Activated CD4-positive, alpha-beta T cell treated with anti-CD3 and anti-CD28 coated beads, Interleukin-10, Interleukin-2, amounts not matched to agents 100 ng/mL and 50 ng/mL, durations not matched to agents 16 hours and 8 hours (primary cell): Measurements from ENCODE around the gene PHF8.

Source experiments
- DNase-seq: peaks from one replicate; pipeline ENCODE4 v3.0.0-alpha.2; 2020

PHF8 gene

GRCh38 chrX:54044126-54044876, at the start of gene PHF8:
TSS of gene PHF8 (minus strand) at chrX:54044473. CDS start at chrX:54042728, 1,745 bp downstream.
- DNase-seq = peak; percentile 95

DNA sequence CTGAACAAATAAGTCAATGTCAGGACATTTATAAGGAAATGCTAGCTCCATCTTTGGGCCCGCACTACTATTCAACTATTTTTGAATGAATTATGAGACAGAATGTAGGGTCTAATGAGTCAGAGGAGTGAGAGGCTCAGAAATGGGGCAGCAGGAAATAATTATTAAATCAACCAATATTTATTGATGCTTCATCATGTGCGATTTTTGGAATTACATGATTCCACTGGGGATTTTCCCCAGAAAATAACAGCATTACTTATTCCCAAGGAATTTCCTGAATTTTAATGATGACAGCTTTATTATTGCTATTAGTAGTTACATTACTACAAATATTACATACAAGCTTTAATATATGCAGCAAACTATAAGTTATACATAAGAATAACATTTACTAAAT, 49.3 kb upstream of the PHF8 start:
- DNase-seq = no peak

DNA sequence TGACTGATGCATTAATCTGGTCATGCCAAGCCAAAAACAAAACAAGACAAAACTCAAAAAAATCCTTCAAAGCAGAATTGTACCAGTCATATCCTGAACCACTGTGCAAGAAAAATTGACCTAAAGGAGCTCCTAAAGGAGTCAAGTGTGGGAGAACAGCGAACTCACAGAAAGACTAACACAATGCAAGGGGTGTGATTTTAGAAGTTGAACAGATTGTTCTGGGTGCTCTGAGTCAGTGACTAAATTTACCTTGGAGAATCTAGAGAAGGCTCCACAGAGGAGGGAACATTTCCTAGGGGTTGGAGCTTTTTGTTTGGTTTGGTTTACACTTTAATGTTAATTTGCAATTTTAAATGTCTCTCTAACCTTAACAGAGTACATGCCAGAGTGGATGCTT, 48.9 kb upstream of the PHF8 start:
- no peak for DNase-seq

- DNase-seq = no peak
Observed at GRCh38 chrX:54090880-54091279, 46.6 kb upstream of the PHF8 start.

DNA sequence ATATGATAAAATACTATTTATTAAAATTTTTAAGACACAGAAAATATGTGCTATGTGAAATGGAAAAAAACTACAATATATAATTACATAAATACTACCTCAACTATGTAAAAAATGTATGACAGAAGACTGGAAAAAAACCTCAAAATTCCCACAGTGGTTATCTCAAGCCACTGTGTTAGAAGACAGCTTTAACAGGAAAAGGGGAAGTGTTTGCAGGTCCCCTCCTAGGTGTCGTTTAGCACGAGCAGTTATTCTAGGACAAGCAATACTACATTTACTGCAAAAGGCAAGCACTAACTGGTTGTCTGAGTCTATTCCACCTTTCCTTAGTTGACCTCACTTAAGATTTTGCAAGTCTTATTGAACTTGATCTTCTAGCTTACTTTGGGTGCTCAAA, 44.9 kb upstream of the PHF8 start:
- DNase-seq = no peak

DNA sequence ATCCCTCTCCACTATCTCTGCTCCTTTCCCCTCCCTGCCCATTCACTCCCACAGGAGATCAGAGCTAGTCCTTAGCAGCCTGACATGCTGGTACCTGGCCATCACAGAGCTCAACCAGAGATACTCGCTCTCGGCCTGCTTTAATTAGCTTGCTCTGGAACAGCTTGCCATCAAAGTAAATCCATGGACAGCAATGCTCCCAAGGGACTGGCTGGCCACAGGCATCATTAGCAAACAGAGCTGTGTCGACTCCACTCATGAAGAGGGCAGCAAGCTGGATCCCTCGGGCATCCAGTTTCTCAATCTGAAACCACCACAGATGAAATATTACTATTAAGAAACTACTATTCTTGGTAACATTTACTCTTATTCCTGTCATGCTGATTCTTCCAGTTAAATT, 43.4 kb upstream of the PHF8 start:
- no peak for DNase-seq

DNA sequence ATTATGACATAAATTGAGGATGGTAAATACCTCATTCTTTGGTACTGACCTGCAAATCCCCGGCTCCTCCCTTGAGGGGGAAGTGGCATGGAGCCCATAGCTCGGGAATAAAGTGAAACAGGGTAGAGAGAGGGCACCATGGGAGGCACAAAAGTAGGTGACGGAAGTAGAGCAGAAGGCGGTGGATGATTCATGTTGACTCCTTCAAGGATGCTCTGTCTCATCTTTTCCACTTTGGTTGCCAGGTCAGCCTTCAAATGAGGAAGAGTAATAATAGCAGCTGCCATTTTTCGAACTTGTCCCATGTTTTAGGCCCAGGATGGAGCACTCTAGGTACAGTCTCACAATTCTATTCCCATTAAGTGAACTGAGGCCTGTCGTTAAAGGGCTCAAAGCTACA, 41.4 kb upstream of the PHF8 start:
- DNase-seq = no peak

GRCh38 chrX:54076903-54077302, 32.6 kb upstream of the PHF8 start:
- DNase-seq = no peak

- DNase-seq = no peak
Observed at GRCh38 chrX:54074826-54075225, 30.6 kb upstream of the PHF8 start.

GRCh38 chrX:54067766-54068165, 23.5 kb upstream of the PHF8 start:
- no peak for DNase-seq

- no peak for DNase-seq
Observed at GRCh38 chrX:54066841-54067240, 22.6 kb upstream of the PHF8 start.

DNA sequence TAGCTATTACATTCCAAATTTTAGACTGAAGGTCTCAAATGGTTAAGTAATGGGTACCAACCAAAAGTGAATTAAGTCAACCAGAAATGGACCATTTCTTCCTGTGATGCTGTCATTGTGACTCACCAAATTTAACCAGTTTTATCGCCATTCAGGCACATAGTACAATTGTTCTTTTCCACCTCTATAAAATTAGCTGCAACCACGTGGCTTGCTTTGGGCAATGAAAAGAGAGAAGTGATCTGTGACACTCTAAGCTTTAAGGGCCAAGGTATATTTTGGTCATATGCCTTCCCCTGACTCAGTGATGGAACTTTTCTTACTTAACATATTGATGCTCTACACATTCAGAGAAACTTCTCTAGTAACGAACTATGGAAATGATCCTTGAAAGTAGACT, 20.3 kb upstream of the PHF8 start:
- DNase-seq = no peak

- DNase-seq = no peak
Observed at GRCh38 chrX:54063361-54063760, 19.1 kb upstream of the PHF8 start.

GRCh38 chrX:54049801-54050200, 5.5 kb upstream of the PHF8 start:
- no peak for DNase-seq

- no peak for DNase-seq
Observed at GRCh38 chrX:54048412-54048811, 4.1 kb upstream of the PHF8 start.

DNA sequence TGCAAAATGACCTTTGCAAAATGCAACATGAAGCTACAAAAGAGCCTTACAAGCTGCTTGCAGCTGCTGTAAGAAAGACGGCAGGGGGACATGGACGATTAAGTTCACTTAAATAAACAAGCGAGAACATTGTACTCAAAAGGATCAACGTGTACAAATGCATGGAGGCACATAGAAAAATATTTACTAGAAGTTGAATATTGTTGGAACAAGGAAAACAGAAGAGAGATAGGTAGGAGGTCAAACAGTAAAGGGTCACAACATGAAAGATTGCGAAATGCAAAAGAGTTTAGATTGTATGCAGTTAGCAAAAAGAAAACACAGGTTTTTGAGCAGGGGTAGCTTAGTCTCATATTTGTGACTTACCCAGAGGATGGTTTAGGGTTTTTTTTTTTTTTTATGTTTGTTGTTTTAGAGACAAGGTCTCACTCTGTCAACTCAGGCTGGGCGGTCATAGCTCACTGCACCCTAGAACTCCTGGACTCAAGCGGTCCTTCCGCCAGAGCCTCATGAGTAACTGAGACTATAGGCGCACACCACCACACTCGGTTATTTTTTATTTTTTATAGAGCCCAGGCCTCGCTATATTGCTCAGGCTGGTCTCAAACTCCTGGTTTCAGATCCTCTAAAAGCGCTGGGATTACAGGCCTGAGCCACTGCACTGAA, 1.4 kb upstream of the PHF8 start:
- DNase-seq = no peak

GRCh38 chrX:54044877-54045338, 635 bp upstream of the PHF8 start:
- no peak for DNase-seq

GRCh38 chrX:54043541-54044125, 640 bp downstream of the PHF8 start:
- peak; percentile 39 for DNase-seq

DNA sequence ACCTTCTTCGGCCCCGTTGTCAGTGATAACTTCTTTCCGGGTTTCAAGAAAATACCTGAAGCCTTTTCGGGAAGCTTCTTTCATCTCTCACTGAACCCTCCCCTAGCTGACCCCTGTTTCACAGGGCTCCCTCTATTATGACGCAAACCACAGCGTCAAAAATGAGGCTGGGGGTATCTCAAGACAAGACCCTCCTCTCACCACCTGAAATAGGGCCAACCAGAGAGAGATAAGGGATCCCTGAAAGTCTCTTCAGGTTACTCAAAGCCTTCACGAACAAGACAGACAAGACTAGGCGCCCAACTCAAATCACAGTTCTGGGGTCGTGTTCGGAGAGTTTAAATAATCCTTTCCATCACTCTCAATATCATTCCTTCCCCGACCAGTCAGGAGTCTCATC, 1.2 kb downstream of the PHF8 start:
- DNase-seq = no peak

DNA sequence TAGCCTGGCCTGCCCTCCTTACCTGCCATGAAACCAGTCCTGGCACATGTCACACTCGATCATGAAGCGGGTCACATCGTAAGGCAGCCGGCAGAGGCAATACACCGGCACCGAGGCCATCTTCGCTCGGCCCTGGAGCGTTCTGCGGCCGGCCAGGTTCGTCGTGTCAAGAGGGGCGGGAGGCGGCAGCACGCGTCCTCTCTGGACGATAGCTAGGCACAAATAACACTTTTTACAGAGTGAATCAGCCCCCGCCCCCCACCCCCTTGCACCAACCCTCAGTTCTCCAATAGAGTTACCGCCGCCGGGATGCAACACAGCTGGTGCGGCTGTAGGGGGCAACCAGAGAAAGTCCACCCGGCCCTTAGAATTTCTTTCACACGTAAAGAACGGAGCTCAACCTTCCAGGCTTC, 1.7 kb downstream of the PHF8 start:
- DNase-seq = peak; percentile 46

DNA sequence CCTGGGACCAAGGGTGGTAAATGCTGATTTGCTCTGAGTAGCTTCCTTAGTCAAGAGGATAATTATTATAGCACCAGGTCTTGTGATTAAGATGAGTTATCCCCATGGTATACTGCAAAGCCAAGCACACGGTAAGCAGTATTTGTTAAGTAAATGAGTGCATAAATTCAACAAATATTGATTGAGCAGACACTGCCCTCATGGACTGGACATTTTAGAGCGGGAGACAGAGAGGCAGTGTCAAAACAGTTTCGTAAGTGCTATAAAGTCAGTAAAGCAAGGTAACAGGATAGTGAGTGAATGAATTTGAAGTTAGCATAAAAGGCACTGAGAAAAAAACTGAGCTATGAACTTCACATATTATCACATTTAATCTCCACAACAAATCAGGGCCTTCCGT, 13.9 kb downstream of the PHF8 start:
- DNase-seq = no peak

DNA sequence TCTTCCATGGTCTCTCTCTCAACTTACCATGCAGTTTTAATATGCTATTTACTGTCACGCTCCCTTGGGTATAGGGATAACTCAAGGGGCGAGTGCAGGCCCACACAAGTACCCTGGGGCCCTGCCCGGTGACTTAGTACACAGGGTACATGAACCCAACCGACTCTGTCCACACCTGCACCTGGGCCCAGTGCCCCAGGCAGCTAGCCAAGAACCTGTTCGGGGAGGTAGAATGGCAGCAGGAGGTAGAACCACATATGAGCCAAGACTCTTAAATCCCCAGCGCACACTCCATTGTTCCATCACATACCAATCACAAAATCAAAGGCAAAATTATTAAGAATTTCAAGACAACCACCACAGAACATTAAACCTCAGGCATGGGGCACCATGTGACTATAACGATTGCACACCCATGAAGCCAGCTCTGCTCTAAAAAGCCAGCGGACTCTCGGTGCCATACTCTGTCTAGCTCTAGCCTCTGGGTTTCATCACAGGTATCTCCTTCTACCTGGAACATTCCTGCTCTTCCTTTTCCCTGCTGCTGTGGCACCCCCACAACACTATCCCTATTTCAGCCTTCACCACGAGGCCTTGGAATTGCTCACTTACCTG, 14.6 kb downstream of the PHF8 start:
- no peak for DNase-seq

- no peak for DNase-seq
Observed at GRCh38 chrX:54024350-54024749, 19.9 kb downstream of the PHF8 start.
